NCI-H2107 (cell line): ENCODE data around the gene DNAL4.

ENCODE experiments used
- DNase-seq: peaks from one replicate; lab custom pipeline; 2025; lab: John Stamatoyannopoulos, UW

Gene DNAL4

DNA sequence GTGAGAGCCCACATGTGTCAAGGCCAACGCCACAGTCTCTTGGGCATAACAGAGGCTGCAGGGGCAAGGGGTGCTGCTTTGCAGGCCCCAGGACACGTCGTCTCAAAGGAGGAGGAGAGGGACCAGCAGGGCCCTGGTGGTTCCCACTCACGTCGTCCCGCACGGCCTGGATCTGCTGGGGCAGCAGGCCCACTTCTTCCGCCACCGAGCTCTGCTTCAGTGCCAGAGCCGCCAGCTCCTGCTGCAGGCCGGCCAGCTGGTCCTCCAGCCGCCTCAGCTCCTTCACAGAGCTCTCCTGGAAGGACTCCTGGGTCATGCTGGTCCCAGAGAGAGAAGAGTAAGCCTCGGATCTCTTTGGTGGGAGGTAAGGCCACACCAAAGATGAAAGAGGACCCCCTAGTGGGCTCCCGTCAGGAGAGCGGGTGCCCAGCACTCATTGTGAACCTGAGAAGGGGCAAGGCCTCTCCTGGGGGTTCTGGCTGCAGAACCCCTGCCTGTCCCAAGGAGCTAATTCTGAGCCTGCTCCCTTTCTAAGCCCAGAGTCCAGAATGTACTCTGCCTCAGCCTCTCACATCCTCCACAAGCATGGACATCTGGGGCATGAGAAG, 53.7 kb downstream of the DNAL4 start:
- no peak for DNase-seq

DNA sequence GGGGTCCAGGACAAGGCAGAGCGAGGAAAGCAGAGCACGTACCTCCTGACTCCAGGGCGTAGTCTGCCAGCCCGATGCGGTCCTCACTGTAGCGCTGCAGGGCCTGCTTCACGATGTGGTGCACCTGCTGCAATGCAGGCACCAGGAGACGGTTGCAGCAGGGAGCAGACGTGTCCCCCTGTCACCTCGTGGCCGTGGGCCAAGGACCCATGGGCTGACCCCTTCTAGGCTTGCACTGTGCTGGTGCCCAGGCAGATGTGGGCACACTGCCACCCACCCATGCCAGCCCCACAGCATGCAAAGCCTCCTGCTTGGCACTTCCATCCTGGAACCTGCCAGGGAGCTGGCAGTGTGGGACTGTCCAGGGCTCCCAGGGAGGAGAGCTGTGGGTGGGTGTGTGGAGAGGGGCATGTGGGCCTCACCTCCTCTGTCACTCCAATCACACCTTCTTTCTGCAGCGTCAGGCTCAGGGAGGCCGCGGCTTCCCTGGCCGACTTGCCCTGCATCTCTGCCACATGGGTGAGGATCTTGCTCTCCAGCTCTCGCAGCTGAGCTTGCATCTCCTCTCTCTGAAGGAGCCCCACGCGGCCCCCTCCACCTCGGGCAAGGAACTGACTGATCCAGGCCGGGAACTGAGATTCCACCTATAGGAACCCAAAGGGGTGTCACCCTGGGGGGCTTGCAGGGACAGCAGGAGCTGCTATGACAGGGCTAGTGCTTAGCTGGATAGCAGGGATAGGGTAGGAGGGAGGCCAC, 54.5 kb downstream of the DNAL4 start:
- no peak for DNase-seq

DNA sequence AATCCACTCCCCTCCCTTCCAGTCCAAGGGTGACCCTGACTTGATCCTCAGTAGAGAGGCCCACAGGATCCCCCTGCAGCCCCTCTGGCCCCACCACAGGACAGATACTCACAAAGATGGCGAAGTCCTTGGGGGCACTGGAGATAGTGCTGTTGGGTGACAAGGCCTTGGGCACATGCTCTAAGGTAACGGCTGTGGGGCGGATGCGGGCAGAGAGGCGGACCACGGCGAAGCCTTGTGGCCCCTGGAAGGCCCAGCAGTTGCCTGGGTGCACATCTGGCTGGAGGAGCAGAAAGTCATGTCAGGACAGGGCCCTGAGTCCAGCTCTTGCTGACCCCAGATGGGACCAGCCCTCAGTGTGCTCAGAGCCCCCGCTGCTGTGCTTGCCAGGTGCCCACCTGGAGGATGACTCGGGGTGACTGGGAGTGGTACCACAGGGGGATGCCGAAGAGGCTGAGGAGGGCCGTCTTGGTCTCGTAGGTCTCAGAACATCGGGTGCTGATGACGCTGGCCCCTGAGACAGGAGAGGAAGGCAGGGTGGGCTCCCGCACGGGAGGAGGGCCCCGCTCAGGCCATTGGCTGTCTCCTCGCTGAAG, 55.4 kb downstream of the DNAL4 start:
- DNase-seq, result no peak

DNA sequence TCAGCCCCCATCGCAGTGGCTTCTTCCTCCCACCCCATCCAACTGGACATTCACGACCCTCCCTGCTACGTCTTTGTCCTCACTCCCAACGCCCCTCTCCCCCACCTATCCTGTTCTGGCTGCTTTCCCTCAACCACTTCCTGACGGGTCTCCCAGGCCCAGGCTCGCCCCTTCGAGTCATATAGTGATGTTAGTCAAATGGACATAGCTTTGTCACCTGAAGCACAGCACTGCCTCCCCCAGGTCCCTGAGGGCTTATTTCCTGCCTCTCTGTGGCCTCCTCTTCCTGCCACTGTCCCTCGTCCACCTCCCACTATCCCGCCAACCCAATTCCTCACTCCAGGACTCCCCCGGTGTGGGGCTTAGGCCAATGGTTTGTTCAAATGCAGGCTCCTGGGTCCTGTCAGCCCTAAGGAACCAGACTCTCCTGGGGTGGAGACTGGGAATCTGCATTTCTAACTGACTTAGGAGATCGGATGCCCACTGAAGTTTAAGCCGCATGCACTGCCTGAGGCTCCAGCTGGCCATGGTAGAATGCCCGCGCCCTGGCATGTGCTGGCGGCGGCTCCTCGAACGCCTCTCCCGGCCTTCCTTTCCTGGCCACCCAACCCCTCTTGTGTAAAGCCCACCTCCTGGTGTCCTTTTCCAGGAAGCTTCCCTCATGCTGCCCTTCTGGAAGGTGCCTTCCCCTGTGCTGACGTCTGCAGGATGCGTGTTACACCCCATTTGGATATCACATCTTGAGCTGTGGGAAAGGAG, 56.5 kb downstream of the DNAL4 start:
- no peak for DNase-seq

DNA sequence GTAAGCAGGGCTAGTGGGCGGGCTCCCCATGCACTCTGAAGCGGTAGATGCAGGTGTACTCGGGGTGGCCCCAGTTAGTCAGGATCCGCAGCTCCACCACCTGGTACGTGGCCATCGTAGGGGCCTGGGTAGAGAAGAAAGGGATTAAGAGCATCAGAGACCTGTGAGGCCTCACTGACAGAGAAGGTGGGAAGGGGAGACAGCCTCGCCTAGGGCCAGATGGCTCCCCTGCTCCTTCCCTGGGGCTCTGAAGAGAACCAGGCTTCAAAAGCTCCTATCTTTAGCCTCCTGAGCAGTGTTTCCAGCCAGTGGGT, 57.7 kb downstream of the DNAL4 start:
- no peak for DNase-seq

DNA sequence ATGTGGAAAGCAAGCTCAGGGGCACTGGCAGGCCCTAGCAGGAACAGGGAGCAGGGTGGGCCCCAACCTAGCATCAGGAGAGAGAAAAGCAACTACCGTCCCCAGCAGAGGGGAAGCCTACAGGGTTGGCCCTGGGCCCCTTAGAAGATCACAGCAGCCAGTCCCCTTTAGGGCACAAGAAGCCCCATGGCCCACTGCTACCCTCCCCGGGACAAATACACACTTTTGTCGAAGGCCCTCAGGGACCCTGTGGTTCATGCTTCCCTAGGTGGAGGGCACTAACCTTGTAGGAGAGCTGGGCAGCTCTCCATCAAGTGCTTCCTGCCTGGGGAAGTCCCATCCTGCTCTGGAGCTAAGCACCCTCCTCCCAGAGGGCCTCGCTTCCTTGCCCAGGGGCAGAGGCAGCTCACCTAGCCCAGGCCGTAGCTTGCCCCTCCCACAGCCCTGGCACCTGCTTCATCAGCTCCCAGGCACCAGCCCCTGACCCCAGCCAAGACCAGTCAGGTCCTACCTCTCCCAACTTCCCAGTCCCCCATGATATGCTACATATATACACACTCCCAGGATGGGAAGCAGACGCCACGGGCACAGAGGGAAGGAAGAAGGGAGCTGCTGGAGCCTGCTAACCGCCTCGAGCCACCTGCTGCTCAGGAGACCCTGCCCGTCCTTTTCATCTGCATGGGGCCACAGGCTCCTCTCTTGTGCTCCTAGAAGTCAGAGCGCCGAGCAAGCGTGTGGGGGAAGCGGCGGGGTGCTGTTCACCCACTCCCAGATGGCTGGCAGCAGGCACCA, 58.3 kb downstream of the DNAL4 start:
- DNase-seq, result no peak

DNA sequence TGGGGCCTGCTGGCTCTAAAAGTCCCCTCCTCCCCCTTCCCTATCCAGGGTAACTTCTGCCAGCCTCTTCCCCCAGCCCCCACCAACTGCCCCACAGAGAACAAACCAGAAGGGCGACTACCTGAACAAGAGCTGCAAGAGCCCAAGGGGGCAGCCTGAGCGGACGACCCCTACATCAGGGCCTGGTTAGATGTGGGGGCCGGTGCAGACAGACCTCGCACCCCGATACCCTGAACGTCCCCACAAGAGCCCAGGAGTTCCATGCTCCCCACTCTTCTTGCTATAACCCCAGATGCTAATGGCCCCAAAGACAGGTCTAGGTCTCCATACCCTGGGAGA, 58.8 kb downstream of the DNAL4 start:
- no peak for DNase-seq

DNA sequence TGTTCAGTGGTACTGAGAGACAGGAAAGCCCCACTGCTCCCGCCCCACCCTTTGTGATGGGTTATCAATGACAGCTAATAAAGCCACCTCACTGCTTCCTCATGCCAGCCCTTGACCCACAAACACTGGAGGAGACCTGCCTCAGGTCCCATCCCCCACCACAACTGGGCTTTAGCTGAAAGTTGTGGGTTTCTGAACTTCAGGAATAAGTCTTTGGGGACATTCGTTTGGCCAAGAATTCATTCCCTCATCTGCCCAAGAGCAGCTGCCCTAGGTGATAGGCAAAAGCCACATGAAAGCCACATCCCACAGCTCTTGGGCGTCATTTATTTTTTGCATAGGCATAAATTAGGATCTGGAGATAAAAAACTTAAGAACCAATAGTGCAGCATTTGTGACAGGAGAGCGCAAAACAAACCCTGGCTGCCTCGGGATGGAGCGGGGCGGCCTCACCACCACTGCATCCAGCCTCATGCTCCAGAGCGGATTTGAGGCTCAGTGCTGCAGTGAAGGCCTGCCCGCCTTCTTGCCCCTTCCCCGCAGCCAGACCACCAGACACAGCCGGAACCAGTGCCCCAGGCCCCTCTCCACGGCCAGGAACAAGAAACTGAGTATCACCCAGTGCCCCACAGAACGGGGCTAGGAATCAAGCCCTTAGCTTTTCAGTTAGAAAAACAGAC, 59.4 kb downstream of the DNAL4 start:
- DNase-seq, result no peak

DNA sequence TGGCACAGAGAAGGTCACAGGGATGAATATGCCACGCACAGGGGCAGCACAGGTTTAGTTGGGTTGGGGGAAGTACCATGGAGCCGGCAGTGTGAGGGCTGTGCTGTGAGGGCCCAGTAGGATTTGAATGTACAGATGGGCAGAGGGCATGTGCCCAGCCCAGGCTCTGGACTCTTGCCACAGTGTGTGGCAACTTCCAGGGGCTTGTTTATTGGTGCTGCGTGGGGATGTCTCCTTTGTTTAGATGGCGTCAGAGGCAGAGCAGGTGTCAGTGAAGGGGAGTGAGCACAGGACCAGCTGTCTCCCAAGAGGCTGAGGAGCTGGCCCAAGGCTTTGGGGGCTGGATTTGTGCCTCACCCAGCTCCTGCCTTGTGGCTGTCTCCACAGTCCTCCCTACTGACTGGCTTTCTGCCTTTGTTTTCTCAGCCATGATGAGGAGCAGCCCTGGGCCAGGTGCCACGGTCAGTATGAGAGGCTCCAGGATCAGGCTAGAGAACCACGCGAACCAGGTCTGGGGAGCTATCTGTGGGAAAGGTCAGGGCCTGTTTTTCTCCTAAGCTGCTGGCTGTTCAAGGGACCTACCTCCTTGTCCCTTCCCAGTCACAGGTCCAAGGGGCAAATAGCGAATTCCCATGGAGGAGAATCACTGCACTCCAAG, 60.1 kb downstream of the DNAL4 start:
- DNase-seq, result peak; percentile 38

DNA sequence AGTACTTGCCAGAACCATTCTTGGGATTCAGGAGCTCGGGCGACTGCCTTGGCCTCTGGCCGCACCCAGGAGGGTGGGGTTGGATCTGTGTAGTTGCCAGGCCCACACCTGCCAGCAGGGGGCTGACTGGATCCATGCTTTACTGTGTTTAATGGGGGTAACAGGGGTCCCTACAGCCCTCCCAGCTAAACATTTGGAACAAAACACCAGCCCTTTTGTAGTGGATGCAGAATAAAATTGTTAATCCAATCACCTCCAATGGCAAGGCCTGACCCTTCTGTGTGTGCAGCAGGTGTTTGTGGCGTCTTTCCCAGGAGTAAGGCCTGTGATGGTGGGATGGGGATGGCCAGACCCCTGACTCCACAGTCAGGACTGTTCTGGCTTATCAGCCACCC, 60.6 kb downstream of the DNAL4 start:
- DNase-seq, result no peak

DNA sequence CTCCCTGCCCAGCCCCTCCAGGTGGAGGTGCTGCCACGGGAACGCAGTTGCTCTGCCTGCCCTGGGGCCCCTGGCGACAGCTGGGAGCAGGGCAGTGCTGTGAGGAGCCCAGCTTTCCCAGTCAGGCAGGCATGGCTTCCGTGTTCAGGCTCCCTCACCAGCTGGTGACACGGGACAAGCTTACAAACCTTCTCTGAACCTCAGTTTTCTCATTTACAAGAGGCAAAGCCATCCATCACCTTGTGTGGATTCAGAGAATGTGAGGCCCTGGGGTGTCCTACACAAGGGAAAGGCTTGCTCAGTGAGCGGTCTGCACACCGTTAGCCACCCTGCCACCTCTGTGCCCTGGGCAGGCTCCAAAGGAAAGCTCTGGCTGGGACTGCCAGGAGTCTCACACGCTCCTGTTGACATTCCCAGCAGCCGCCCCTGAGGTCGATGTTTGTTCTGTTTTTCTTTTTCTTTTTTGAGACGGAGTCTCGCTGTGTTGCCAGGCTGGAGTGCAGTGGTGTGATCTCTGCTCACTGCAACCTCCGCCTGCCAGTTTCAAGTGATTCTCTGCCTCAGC, 61.6 kb downstream of the DNAL4 start:
- DNase-seq, result no peak

DNA sequence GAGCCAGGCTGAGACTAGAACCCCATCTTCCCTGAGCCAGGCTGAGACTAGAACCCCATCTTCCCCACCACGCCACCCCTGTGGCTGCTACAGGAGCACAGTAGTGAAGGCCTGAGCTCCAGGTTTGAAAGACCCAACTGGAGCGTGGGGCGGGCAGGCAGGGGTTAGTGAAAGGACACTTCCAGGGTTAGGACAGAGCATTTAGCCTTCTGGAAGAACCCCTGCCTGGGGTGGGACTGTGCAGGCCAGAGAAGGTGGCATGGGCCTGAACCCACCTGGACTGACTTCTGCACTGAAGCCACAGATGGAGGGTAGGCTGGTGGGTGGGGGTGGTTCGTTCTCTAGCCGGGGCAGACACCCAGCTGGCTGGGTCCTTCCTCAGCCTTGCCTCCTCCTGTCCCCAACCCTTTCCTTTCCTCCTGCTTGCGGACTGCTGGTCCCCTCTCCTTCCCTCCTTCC, 62.2 kb downstream of the DNAL4 start:
- no peak for DNase-seq

DNA sequence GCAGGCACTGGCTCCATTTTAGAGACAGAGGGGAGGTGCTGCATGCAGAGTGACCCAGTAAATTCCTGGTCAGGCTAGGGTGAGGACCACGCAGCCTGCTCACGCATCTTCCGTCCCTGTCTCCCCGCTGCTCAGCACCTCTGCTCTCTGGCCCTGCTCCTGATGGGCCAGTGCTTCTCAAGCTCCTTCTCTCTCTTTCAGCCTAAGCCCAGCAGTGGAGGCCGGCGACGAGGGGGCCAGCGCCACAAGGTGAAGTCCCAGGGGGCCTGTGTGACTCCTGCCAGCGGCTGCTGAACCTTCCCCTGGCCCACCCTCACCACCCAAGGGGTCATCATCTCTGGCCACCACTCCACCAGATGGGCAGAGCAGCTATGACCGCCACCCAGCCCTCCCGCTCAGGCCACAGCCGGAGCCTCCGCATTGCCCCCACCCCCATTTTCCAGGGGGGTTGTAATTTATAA, 63.5 kb downstream of the DNAL4 start:
- DNase-seq, result no peak

DNA sequence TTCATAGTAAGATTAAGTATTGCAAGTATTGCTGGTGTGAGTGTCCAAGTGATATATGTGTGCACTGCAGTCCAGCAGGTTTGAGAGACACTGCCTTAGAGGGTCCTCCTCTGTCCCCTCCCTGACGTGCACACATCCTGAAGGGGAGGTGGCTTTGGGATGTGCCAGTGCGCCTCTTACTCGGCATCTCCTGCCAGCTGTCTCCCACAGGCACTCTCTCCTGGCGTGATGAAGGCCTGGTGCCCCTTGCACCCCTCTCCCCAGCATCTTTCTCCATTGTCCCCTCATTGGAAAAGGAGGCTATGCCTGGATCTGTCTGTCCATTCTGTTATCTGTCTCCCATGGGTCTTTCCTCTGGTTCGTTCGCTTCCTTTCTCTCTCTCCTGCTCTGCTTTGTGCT, 64.0 kb downstream of the DNAL4 start:
- no peak for DNase-seq

DNA sequence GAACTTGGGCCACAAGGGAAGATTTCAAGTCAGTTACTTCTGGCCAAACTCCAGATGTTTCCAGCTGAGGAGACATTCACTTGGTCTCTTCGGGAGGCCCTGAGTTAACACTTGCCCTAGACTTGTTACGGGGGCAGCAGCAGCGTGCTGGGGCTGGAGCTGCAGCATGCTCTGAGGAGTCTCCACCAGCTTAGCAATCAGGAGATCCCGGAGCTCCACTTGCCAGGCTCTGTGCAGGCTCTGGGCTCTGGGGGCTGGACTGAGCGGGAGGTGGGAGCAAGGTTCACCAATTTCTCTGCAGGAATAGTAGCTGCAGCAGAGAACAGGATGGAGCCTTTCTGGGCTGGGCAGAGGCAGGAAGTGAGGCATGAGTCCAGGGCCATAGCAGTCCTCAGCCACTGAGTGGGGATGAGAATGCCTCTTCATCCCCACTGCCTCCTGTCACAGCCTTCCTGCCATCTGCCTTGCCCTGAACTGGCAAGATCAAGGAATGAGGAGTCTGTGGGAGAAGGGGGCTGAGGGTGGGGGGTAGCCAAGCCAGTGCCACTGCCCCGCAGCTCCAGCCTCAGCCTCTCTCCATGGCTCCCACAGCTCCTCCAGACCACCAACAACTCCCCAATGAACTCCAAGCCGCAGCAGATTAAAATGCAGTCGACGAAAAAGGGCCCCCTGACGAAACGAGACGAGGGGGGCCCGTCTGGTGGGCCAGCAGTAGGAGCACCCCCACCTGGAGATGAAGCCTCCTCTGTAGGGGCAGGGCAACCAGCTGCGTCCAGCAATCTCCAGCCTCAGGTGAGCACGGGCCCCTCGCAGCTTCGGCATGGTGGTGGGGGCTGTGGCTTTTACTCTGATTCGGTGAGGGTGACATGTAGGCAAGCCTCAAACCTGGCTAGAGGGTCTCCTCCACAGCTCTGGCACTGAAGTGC, 64.8 kb downstream of the DNAL4 start:
- no peak for DNase-seq
